Naive B cell (primary cell): ENCODE data around the gene ATP23. TPM values are rescaled to one million over a fixed set of nuclear protein-coding genes. Genes with fewer than 3 reads are reported as not detected.
A peak's percentile ranks its signal among the peaks of the same experiment; 100 is the strongest.

Source experiments
- ATAC-seq, 2 donors: fragments of 150-1000 bp; cut with Tn5 transposase; 2 replicates each; pipeline ENCODE4 v1.10.0; 2021; ENCODE audit warnings: low read depth in 2 of 2, mild to moderate bottlenecking in 2 of 2, moderate library complexity in 2 of 2
- DNase-seq: peaks from one replicate; pipeline ENCODE4 v3.0.0; 2022
- H3K27ac Mint-ChIP-seq, 6 donors: one replicate each; pipeline ENCODE4 v1.8.0; 2020 to 2022; ENCODE audit warnings: mild to moderate bottlenecking in 6 of 6, mixed read lengths in 6 of 6, moderate library complexity in 5 of 6, inconsistent platforms in 2 of 6
- H3K27me3 Mint-ChIP-seq, 3 donors: one replicate each; pipeline ENCODE4 v1.8.0; 2021 to 2022; ENCODE audit warnings: mixed read lengths in 3 of 3, mild to moderate bottlenecking in 1 of 3
- H3K36me3 Mint-ChIP-seq, 2 donors: one replicate each; pipeline ENCODE4 v1.8.0; 2020 to 2022; ENCODE audit warnings: mixed read lengths in 2 of 2, inconsistent platforms in 1 of 2, mild to moderate bottlenecking in 1 of 2
- H3K4me1 Mint-ChIP-seq, 3 donors: one replicate each; pipeline ENCODE4 v1.8.0; 2020 to 2022; ENCODE audit warnings: mixed read lengths in 3 of 3, inconsistent platforms in 1 of 3, mild to moderate bottlenecking in 1 of 3, moderate library complexity in 1 of 3
- H3K4me3 Mint-ChIP-seq, 8 donors: one replicate each; pipeline ENCODE4 v1.8.0; 2020 to 2022; ENCODE audit warnings: mild to moderate bottlenecking in 8 of 8, mixed read lengths in 8 of 8, moderate library complexity in 8 of 8, inconsistent platforms in 2 of 8
- H3K9me3 Mint-ChIP-seq, 7 donors: one replicate each; pipeline ENCODE4 v1.8.0; 2020 to 2022; ENCODE audit warnings: mixed read lengths in 7 of 7, mild to moderate bottlenecking in 5 of 7, inconsistent platforms in 2 of 7, moderate library complexity in 1 of 7
- polyA plus RNA-seq, 6 donors: library from polyadenylated mRNA; unstranded; fragments of 300-500 nt; fragmentation: Illumina TruSeq; gene quantifications; one replicate each; pipeline ENCODE4 v1.2.3, GENCODE V29; 2021; ENCODE audit warnings: low read depth in 6 of 6

ATP23 gene
- polyA plus RNA-seq, 6 donors from 2014 or later: 11.0 to 39.3 (median 22.4) TPM

DNA sequence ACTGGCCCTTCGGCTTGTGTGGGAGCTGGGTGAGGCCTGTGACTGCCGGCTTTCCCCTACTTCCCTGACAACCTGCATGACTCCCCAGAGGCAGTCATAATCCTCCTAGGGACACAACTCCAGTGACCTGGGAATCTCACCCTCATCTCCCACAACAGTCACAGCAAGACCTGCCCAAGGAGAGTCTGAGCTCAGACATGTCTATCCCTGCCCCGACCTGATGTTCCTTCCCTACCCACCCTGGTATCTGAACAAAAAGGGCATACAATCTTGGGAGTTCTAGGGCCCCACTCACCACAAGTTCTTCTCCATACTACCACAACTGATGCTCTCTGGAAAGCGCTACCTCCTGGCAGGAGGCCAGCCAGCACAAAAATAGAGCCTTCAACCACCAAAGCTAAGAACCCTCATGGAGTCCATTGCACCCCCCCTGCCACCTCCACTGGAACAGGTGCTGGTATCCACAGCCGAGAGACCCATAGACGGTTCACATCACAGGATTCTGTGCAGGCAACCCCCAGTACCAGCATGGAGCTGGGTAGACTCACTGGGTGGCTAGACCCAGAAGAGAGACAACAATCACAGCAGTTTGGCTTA is 16.8 kb downstream of the ATP23 start:
- Mint-ChIP-seq H3K9me3 (peaks cover 20 to 58% (median 41%) of the 10 kb centered on the region in 7 donors), H3K27ac (no peak overlapping the region), H3K4me3 (no peak overlapping the region), H3K4me1 (no peaks in the 10 kb centered on the region), H3K36me3 (peaks cover 44 to 60% of the 10 kb centered on the region in 2 donors), H3K27me3 (no peaks in the 10 kb centered on the region)
- ATAC-seq (no peak), DNase-seq (no peak)

DNA sequence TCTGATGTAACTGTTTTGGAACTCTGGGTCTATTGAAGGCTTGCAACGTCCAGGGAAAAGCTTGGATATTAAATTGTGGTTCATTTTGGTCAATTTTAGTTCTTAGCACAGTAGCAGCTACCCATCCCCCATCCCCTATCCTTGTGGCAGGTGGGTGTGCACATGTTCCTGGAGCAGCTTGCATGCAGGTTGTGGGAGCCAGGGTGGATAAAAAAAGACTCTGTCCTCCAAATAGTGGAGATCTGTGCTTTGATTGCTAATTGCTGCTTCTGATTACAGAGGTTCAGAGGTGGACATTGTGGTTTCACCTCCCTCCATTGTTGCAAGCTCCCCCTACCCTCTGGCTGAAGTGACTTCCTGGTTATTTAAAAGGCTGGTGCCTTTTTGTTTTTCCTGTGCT is 23.1 kb downstream of the ATP23 start:
- ATAC-seq (no peak), DNase-seq (no peak)
- Mint-ChIP-seq H3K4me3 (no peak overlapping the region), H3K9me3 (peaks cover 30 to 94% (median 56%) of the 10 kb centered on the region in 7 donors), H3K27me3 (peaks cover 0 to 10% (median 0%) of the 10 kb centered on the region in 3 donors), H3K4me1 (no peaks in the 10 kb centered on the region), H3K36me3 (peaks cover 17 to 21% of the 10 kb centered on the region in 2 donors), H3K27ac (no peak overlapping the region)

DNA sequence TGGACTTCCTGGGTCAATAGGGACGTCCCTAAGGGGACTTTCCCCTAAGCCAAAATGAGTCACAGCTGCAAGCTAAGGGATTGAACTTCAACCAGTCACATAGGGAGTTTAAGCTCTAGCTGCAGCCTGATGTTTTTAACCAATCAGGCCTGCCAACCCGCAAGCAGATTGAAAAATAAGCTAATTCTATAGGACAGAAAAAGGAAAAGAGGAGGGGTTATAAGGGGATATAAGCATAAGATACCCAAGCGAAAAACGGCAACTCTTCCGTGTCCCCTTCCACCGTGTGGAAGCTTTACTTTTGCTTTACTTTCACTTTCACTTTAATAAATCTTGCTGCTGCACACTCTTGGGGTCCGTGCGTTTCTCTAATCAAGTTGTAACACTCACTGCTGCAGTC is 24.4 kb downstream of the ATP23 start:
- no peaks in the 10 kb centered on the region for H3K4me1 Mint-ChIP-seq
- peaks cover 0 to 10% (median 0%) of the 10 kb centered on the region in 3 donors for H3K27me3 Mint-ChIP-seq
- DNase-seq: no peak
- H3K27ac Mint-ChIP-seq: peak overlapping the region in 1 of 6 donors; percentile 20
- no peak for ATAC-seq
- no peak overlapping the region for H3K4me3 Mint-ChIP-seq
- peaks cover 16 to 25% of the 10 kb centered on the region in 2 donors for H3K36me3 Mint-ChIP-seq
- peaks cover 31 to 91% (median 56%) of the 10 kb centered on the region in 7 donors for H3K9me3 Mint-ChIP-seq

DNA sequence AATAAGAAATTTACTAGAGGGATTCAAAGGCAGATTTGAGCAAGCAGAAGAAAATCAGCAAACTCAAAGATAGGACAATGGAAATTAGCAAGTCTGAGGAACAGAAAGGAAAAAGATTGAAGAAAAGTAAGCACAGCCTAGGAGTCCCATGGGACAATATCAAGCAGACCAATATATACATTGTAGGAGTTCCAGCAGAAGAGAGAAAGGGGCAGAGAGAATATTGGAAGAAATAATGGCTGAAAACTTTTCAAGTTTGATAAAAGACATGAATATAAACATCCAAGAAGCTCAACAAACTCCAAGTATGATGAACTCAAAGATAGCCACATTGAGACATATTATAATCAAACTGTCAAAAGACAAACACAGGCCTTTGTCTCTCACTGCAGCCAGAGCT is 25.2 kb downstream of the ATP23 start:
- H3K4me3 Mint-ChIP-seq: no peak overlapping the region
- DNase-seq: no peak
- no peak for ATAC-seq
- H3K9me3 Mint-ChIP-seq: peaks cover 27 to 85% (median 50%) of the 10 kb centered on the region in 7 donors
- H3K27ac Mint-ChIP-seq: no peak overlapping the region
- H3K36me3 Mint-ChIP-seq: peaks cover 16 to 22% of the 10 kb centered on the region in 2 donors
- peaks cover 0 to 10% (median 0%) of the 10 kb centered on the region in 3 donors for H3K27me3 Mint-ChIP-seq
- no peaks in the 10 kb centered on the region for H3K4me1 Mint-ChIP-seq

DNA sequence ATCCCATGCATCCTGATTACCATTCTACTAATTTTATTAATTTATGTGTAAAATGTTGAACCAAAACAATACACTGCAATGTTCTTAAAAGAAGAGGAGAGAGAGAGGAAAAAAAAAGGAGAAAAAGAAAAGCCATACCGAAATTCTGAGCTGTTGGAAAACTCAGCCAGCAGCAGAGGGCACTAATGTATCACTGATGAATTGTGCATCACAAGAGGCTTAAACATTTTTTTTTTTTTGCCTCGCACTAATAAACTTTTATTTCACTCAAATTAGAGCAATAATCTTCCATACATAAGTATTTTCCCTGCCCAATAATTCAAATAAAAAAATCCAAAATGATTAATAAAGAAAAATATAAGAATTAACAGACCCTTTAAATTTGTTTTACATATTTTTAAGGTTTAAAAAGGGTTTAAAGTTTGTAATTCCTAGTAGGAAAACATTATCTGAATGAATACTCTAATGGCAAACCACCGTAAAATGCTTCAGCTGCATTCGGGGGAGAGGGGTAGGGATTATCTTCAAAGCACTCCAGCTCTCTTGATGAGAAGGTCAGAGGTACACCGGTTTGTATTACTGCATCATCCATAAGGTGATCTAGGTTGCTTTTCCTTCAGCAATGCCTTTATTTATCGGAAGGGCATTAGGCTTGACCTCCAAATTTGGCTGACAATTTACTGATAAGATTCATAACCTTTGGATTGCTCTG is 41.9 kb downstream of the ATP23 start:
- DNase-seq: peak; percentile 15
- no peak for ATAC-seq
- Mint-ChIP-seq H3K4me1 (no peaks in the 10 kb centered on the region), H3K4me3 (no peak overlapping the region), H3K36me3 (no peaks in the 10 kb centered on the region), H3K27ac (no peak overlapping the region), H3K9me3 (peaks cover 0 to 9% (median 3%) of the 10 kb centered on the region in 7 donors), H3K27me3 (peaks cover 4 to 33% (median 16%) of the 10 kb centered on the region in 3 donors)

DNA sequence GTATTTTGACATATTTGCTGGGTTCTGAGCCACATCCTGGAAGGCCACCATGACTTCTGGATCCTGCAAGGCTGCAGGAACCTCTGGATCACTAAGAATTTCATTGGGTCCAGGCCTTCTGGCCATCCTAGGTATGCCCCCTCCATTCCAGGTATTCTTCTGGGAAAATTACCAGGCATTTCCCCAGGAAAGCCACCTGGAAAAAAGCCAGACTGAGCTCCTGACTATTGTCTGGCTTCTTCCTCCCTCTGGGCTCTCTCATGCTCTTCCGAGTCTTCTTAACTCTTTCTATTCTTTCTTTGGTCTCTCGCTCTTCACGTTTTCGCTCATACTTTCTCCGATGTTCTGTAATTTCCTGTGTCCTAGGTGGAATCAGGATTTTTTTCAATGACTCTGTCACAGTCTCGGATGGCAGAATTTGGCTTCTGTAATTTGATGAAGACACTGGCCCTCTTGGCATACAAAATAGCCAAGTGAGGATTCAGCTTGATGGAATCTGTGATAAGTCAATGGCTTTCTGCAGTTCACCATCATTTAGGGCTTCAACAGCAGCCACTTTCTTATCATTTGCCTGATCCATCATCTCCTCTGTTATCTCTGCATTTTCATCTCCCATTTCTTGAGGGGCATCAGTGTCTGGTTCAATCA is 42.6 kb downstream of the ATP23 start:
- H3K4me1 Mint-ChIP-seq: no peaks in the 10 kb centered on the region
- peaks cover 4 to 27% (median 20%) of the 10 kb centered on the region in 3 donors for H3K27me3 Mint-ChIP-seq
- H3K9me3 Mint-ChIP-seq: peaks cover 0 to 9% (median 3%) of the 10 kb centered on the region in 7 donors
- H3K36me3 Mint-ChIP-seq: no peaks in the 10 kb centered on the region
- ATAC-seq (no peak), DNase-seq (no peak)
- no peak overlapping the region for H3K27ac Mint-ChIP-seq
- H3K4me3 Mint-ChIP-seq: no peak overlapping the region

DNA sequence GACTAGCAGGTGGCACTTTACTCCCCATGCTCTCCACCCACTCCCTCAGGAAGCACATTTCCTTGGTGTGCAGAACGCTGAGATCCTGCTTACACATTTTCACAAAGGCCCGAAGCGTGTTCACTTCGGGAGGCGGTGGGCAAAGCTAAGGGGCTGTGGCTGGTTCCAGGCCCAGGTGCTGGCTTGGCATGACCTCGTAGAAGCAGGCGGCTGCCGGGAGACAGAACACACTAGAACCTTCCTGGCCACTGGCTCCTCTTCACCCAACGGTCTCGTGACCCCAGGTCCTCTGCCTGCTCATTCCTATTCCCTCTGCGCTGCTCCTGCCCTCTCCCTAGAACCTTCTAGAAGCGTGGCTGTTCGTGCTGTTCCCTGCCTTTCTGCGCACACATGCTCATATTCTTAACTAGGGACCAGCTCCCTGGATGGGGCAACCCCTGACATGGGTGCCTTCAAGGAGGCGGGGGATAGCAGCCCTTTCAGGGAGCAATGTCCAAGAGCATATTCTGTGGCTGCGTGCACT is 43.3 kb downstream of the ATP23 start:
- Mint-ChIP-seq H3K27ac (no peak overlapping the region), H3K36me3 (no peaks in the 10 kb centered on the region), H3K9me3 (peaks cover 0 to 5% (median 3%) of the 10 kb centered on the region in 7 donors), H3K27me3 (peaks cover 4 to 25% (median 20%) of the 10 kb centered on the region in 3 donors), H3K4me1 (no peaks in the 10 kb centered on the region), H3K4me3 (no peak overlapping the region)
- ATAC-seq (no peak), DNase-seq (no peak)

DNA sequence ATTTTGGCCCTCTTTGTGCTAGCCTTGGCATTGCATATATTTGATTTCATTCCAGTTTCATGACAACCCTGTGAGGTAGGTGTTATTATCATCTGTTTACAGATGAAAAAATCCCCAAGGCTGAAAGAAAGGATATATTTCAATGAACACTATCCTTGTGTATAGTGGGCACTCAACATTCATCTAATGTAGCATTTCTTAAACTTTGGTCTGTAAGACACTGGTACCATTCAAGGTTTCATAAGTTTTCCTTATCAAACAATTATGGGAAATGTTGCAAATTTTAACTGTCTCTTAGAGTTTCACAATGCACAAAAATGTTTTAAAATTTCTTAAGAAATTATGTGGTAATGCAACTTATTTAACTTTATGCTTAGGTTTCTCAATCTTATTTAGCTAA is 44.3 kb downstream of the ATP23 start:
- Mint-ChIP-seq H3K36me3 (no peaks in the 10 kb centered on the region), H3K9me3 (peaks cover 0 to 2% (median 0%) of the 10 kb centered on the region in 7 donors), H3K27ac (no peak overlapping the region), H3K4me3 (no peak overlapping the region), H3K27me3 (peaks cover 4 to 25% (median 14%) of the 10 kb centered on the region in 3 donors), H3K4me1 (no peaks in the 10 kb centered on the region)
- ATAC-seq (no peak), DNase-seq (no peak)

DNA sequence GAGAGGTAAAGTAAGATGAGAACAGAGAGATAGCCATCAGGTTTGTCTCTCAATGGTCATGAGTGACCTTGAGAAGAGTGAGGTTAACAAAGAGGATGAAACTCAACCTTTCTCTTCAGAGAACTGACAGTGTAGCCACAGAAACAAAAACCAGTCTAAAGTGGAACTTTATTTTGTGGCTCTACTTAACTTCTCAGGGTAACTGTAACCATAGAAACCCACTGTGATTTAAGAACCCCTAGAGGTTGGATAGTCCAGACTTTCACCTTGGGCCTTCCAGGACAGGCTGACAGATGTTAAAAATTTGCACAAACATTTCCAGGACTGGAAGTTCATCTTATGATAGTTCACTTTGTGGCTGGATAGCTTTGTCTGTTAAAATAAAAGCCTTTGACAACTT is 48.5 kb downstream of the ATP23 start:
- Mint-ChIP-seq H3K36me3 (no peaks in the 10 kb centered on the region), H3K9me3 (peaks cover 0 to 18% (median 6%) of the 10 kb centered on the region in 7 donors), H3K4me1 (no peaks in the 10 kb centered on the region), H3K27ac (peak overlapping the region in 1 of 6 donors; percentile 27), H3K27me3 (peaks cover 0 to 13% (median 8%) of the 10 kb centered on the region in 3 donors), H3K4me3 (no peak overlapping the region)
- ATAC-seq (no peak), DNase-seq (no peak)

DNA sequence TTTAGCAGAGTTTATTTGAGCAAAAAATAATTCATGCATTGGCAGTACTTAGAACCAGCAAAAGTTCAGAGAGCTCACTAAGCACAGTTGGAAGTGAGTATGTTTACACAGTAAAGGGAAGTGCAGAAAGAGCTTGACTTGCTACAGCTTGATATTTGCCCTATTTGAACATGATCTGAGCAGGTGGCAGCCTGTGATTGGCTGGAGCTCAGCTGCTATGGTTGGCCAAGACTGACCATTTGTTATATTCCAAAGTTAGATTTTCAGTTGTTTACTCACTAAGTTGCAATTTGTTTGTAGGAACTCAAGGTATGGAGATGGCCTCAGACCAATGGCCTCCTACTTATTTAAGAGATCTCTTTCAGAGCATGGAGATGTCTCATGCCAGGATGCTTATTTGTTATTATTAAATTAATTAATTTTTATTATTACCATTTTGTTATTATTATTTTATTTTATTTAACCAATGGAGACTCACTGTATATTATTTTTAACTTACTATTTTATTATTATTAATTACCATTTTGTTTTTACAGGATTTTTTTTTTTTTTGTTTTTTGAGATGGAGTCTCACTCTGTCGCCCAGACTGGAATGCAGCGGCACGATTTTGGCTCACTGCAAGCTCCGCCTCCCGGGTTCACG is 49.0 kb downstream of the ATP23 start:
- Mint-ChIP-seq H3K36me3 (no peaks in the 10 kb centered on the region), H3K27ac (peak overlapping the region in 1 of 6 donors; percentile 27), H3K27me3 (peaks cover 0 to 9% (median 6%) of the 10 kb centered on the region in 3 donors), H3K4me1 (no peaks in the 10 kb centered on the region), H3K9me3 (peaks cover 0 to 18% (median 10%) of the 10 kb centered on the region in 7 donors), H3K4me3 (no peak overlapping the region)
- ATAC-seq (no peak), DNase-seq (no peak)

DNA sequence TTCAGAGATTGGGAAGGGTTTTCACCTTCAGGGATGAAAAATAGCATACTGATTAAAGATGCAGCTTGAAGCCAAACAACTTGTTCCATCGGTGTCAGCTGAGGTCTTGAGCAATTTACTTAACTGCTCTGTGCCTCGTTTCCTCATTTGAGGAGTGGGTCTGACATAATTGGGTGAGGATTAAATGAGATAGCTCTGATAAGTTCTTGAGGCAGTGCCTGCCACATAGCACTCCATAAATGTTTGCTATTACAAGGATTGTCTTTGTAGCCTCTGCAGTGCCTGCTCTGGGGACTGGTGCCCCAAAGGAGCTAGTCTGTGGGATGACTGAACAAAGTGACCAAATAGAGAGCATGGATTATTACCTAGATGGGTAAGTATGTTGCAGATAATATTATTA is 50.6 kb downstream of the ATP23 start:
- no peak overlapping the region for H3K4me3 Mint-ChIP-seq
- H3K27ac Mint-ChIP-seq: no peak overlapping the region
- peaks cover 7 to 30% (median 23%) of the 10 kb centered on the region in 7 donors for H3K9me3 Mint-ChIP-seq
- DNase-seq (no peak), ATAC-seq (no peak)
- H3K4me1 Mint-ChIP-seq: no peaks in the 10 kb centered on the region
- peaks cover 5 to 11% of the 10 kb centered on the region in 2 donors for H3K36me3 Mint-ChIP-seq
- H3K27me3 Mint-ChIP-seq: peaks cover 0 to 17% (median 6%) of the 10 kb centered on the region in 3 donors

DNA sequence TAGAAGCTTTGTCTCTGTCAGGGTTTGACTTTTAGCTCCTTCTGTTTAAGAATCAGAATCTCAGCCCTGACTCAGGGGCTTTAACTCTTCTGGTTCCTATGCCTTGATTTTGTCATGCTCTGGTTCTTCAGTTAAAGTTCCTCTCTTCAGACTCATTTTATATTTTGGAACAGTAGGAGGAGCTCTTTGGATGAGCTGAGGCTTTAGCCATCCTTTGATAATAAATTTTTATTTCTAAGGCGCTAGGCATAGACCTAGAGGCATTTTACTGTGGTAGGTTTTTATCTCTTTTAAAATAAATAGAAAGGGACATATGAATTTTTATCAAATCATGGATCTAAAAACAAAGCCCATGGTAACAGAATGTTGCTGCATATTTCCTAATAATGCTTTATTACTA is 51.7 kb downstream of the ATP23 start:
- Mint-ChIP-seq H3K9me3 (peaks cover 7 to 37% (median 28%) of the 10 kb centered on the region in 7 donors), H3K36me3 (peaks cover 5 to 17% of the 10 kb centered on the region in 2 donors), H3K4me3 (no peak overlapping the region), H3K27ac (no peak overlapping the region), H3K27me3 (peaks cover 0 to 17% (median 6%) of the 10 kb centered on the region in 3 donors), H3K4me1 (no peaks in the 10 kb centered on the region)
- no peak for DNase-seq
- ATAC-seq: no peak

DNA sequence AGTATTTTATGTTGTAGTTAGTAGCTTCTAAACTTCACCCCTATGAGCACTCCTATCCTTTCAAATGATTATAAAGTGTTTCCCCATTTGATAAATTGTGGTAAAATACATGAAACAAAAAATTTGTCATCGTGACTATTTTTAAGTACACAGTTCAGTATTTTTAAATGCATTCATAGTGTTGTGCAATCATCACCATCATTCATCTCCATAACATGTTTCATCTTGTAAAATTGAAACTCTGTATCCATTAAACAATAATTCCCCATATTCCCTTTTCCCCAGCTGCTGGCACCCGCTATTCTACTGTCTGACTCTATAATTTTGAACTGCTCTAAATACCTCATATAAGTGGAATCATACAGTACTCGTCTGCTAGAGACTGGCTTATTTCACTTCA is 52.5 kb downstream of the ATP23 start:
- Mint-ChIP-seq H3K27ac (no peak overlapping the region), H3K4me1 (no peaks in the 10 kb centered on the region), H3K36me3 (peaks cover 5 to 19% of the 10 kb centered on the region in 2 donors), H3K4me3 (no peak overlapping the region), H3K9me3 (peaks cover 7 to 40% (median 30%) of the 10 kb centered on the region in 7 donors), H3K27me3 (peaks cover 0 to 14% (median 6%) of the 10 kb centered on the region in 3 donors)
- DNase-seq (no peak), ATAC-seq (no peak)
